GM10847 (cell line): Measurements from ENCODE around the gene MYO5B.

Experiments
- POLR2A ChIP-seq: IDR thresholded peaks from 2 replicates; pipeline ENCODE4 v1.6.1; 2011; ENCODE audit not compliant: insufficient read length; ENCODE audit errors: extremely low read depth

Gene MYO5B

GRCh38 chr18:50000227-50000626 lies 194.7 kb downstream of the MYO5B start:
- no peak for TF ChIP-seq POLR2A

DNA sequence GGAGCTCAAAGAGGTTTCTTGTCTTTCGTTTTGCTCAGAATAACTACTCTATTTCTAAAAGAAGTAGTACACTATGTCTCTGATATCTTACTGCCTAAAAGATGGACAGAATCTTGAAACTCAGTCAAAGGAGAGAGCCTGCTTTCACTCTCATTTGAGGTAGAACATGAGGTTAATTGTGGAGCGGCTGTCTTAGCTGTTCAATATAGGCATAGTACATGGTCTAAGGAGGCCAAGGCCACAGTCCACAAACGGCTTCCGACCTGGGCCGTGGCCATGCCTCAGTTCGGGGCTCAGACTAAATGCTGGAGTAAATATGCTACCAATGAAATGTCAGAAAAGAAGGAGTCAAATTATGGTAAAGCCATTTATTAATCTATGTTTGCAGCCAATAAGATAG lies 195.8 kb downstream of the MYO5B start:
- TF ChIP-seq POLR2A: no peak

DNA sequence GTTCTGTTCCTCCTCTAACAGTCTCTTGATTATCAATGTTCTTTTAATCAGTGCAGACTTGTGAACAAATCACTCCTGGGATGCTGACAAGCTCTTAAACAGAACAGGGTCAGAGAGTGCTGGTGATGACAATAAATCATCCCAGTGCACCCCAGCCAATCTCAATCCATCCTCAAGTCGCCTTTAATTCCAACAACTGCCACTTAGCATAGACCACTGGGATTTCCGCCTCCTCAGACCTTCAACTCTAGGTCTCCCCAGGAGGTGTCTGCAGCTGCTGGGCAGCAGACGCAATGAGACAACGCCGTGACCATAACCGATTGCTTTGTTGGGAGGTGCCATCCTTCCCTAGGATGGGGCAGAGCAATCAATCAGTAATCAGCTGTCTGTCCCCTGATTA lies 197.4 kb downstream of the MYO5B start:
- no peak for TF ChIP-seq POLR2A

- no peak for TF ChIP-seq POLR2A
These were observed 200.5 kb downstream of the MYO5B start for GRCh38 chr18:49994410-49994809.

DNA sequence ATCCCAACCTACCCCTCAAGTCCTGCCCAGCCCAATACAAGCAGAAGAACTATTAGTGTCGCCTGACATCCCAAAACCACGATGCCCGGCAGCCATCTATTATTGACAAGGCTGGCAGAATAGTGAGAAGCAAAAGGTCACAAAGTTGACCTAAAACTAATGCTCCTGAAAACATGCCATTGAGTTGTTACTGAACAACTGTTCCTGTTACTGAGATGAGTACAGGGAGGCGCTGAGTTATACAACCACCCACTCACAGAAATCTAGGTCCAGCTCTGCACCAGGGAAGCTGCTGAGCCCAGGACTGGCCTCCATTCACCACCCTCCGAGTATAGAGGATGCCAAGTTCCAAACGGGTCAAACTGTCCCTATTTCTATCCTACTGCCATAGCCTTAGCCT lies 201.6 kb downstream of the MYO5B start:
- no peak for TF ChIP-seq POLR2A

GRCh38 chr18:49988733-49989132 lies 206.2 kb downstream of the MYO5B start:
- TF ChIP-seq POLR2A: no peak

GRCh38 chr18:49988101-49988500 lies 206.8 kb downstream of the MYO5B start:
- no peak for TF ChIP-seq POLR2A

GRCh38 chr18:49985236-49985635 lies 209.7 kb downstream of the MYO5B start:
- no peak for TF ChIP-seq POLR2A

- no peak for TF ChIP-seq POLR2A
These were observed 214.1 kb downstream of the MYO5B start for GRCh38 chr18:49980896-49981295.

- TF ChIP-seq POLR2A: no peak
These were observed 218.0 kb downstream of the MYO5B start for GRCh38 chr18:49976795-49977560.

- TF ChIP-seq POLR2A: no peak
These were observed 218.9 kb downstream of the MYO5B start for GRCh38 chr18:49976001-49976400.

GRCh38 chr18:49974079-49974478 lies 220.9 kb downstream of the MYO5B start:
- TF ChIP-seq POLR2A: no peak

GRCh38 chr18:49973592-49973991 lies 221.4 kb downstream of the MYO5B start:
- no peak for TF ChIP-seq POLR2A

- no peak for TF ChIP-seq POLR2A
These were observed 222.4 kb downstream of the MYO5B start for GRCh38 chr18:49972535-49972934.

DNA sequence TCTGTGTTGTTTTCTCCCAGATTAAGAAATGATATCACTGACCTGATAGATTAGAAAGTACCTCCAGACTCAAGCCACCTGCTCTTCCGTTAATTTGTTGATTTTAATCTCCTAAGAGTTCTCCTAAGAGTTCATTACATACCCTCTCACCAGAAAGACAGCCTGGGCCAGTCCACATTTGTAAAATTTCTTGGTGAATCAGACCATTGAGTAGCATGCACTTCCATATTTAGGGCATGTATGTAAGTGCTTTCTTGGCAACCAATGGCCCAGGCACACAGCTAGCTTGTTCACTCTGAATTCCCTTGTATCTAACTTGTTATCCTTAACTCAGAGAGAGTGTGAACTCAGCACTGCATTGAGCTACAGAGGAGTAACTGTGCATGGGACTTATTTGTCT lies 223.5 kb downstream of the MYO5B start:
- no peak for TF ChIP-seq POLR2A

DNA sequence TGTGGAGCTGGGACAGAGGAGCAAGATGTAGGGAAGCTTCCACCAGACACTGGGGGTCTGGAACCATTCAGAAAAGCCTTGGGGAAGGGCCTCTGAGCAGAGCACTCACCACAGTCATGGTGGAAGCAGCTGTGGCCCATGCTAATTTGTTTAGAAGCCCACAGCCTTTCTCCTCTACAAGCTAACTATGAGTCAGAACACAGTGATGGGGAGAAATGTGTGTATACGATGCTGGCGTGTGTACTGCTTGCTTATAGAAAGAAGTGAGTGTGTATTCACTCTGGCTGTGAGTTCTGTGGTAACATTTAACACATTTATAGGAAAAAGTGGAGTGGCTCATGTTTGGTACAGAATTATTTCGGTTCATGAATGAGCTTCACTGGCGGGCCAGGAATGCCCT lies 224.6 kb downstream of the MYO5B start:
- TF ChIP-seq POLR2A: no peak

GRCh38 chr18:49968644-49969309 lies 226.2 kb downstream of the MYO5B start:
- no peak for TF ChIP-seq POLR2A
